Sigmoid colon (tissue), 4 donors: ENCODE results near the gene MED19.

Source experiments
- EP300 ChIP-seq, 4 donors: sonication (generic); formaldehyde crosslinking; IDR thresholded peaks; one replicate each; pipeline ENCODE4 v1.6.1; 2017; ENCODE audit warnings: antibody characterized with exemption in 4 of 4
- TF ChIP-seq, protein P1 (sequence below), 4 experiments: fragments of 450-650 bp in 3 of 4; fragments of 200-600 bp in 1 of 4; IDR thresholded peaks; one replicate each; pipeline ENCODE4 v1.5.1; 2016 to 2019; ENCODE audit warnings: antibody characterized with exemption in 4 of 4, mild to moderate bottlenecking in 3 of 4, moderate library complexity in 2 of 4

GRCh38 chr11:57729479-57729878 lies 17.5 kb upstream of the MED19 start:
- TF ChIP-seq EP300 (IDR thresholded peaks at IDR 0.05): no peak
- TF ChIP-seq, protein P1, sequence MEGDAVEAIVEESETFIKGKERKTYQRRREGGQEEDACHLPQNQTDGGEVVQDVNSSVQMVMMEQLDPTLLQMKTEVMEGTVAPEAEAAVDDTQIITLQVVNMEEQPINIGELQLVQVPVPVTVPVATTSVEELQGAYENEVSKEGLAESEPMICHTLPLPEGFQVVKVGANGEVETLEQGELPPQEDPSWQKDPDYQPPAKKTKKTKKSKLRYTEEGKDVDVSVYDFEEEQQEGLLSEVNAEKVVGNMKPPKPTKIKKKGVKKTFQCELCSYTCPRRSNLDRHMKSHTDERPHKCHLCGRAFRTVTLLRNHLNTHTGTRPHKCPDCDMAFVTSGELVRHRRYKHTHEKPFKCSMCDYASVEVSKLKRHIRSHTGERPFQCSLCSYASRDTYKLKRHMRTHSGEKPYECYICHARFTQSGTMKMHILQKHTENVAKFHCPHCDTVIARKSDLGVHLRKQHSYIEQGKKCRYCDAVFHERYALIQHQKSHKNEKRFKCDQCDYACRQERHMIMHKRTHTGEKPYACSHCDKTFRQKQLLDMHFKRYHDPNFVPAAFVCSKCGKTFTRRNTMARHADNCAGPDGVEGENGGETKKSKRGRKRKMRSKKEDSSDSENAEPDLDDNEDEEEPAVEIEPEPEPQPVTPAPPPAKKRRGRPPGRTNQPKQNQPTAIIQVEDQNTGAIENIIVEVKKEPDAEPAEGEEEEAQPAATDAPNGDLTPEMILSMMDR (IDR thresholded peaks at IDR 0.05): no peak
